ENCODE data around the gene TRAP1.
A peak's percentile ranks its signal among the peaks of the same experiment; 100 is the strongest.

Gene TRAP1

GRCh38 chr16:3640632-3641501 lies 76.5 kb downstream of the TRAP1 start:
- H4K8ac ChIP-seq (ENCODE audit: low read depth, low read length) = no peak overlapping the region
- no peak overlapping the region for H3K56ac ChIP-seq (ENCODE audit: low read length)
- H3K4me3 ChIP-seq (ENCODE audit: low read length) = no peak overlapping the region
- no peaks in the 10 kb centered on the region for H3K79me2 ChIP-seq (ENCODE audit: control insufficient read depth, insufficient read depth, low read length)
- no peak overlapping the region for H3K9ac ChIP-seq (ENCODE audit: low read length)
- DNase-seq = no peak
- H2BK15ac ChIP-seq (replicated peaks; ENCODE audit: low read depth) = no peak overlapping the region
- no peak overlapping the region for H2BK120ac ChIP-seq (ENCODE audit: low read depth, low read length)
- H3K27me3 ChIP-seq (ENCODE audit: insufficient read depth, low read length, poor library complexity) = no peaks in the 10 kb centered on the region
- H3K23ac ChIP-seq (ENCODE audit: low read length) = no peak overlapping the region
- WGBS (ENCODE audit: extremely low coverage, insufficient coverage, low lambda C conversion rate) = no CpG with 5 or more reads among the region's 17 CpGs
- no peak overlapping the region for H3K4me2 ChIP-seq (ENCODE audit: low read length)
- H3K18ac ChIP-seq (ENCODE audit: low read length) = no peak overlapping the region
- H3K4me1 ChIP-seq (ENCODE audit: control insufficient read depth, low read depth, low read length) = peaks cover 13% of the 10 kb centered on the region
- H3K36me3 ChIP-seq (ENCODE audit: control insufficient read depth, insufficient read depth, low read length) = no peaks in the 10 kb centered on the region
- H2AK5ac ChIP-seq (ENCODE audit: low read length) = no peak overlapping the region
- H2BK5ac ChIP-seq (ENCODE audit: low read length) = no peak overlapping the region
- peaks cover 2% of the 10 kb centered on the region for H3K79me1 ChIP-seq (ENCODE audit: low read length)
- no peak overlapping the region for H3K4ac ChIP-seq (ENCODE audit: low read depth, low read length)
- H3K27ac ChIP-seq (ENCODE audit: low read depth, low read length) = no peak overlapping the region
- no peak overlapping the region for H4K5ac ChIP-seq (ENCODE audit: low read length)

GRCh38 chr16:3640207-3640606 lies 77.1 kb downstream of the TRAP1 start:
- no peaks in the 10 kb centered on the region for H3K36me3 ChIP-seq (ENCODE audit: control insufficient read depth, insufficient read depth, low read length)
- no peak overlapping the region for H3K27ac ChIP-seq (ENCODE audit: low read depth, low read length)
- no peak overlapping the region for H3K4ac ChIP-seq (ENCODE audit: low read depth, low read length)
- no peak overlapping the region for H4K5ac ChIP-seq (ENCODE audit: low read length)
- H2BK15ac ChIP-seq (replicated peaks; ENCODE audit: low read depth) = no peak overlapping the region
- no peak overlapping the region for H2BK120ac ChIP-seq (ENCODE audit: low read depth, low read length)
- H3K79me1 ChIP-seq (ENCODE audit: low read length) = peaks cover 2% of the 10 kb centered on the region
- H3K18ac ChIP-seq (ENCODE audit: low read length) = no peak overlapping the region
- no peak overlapping the region for H3K56ac ChIP-seq (ENCODE audit: low read length)
- no peak overlapping the region for H2AK5ac ChIP-seq (ENCODE audit: low read length)
- no peaks in the 10 kb centered on the region for H3K79me2 ChIP-seq (ENCODE audit: control insufficient read depth, insufficient read depth, low read length)
- no peak overlapping the region for H3K4me3 ChIP-seq (ENCODE audit: low read length)
- H2BK5ac ChIP-seq (ENCODE audit: low read length) = no peak overlapping the region
- DNase-seq = no peak
- H3K9ac ChIP-seq (ENCODE audit: low read length) = no peak overlapping the region
- H3K4me2 ChIP-seq (ENCODE audit: low read length) = no peak overlapping the region
- peaks cover 10% of the 10 kb centered on the region for H3K4me1 ChIP-seq (ENCODE audit: control insufficient read depth, low read depth, low read length)
- no peak overlapping the region for H3K23ac ChIP-seq (ENCODE audit: low read length)
- WGBS (ENCODE audit: extremely low coverage, insufficient coverage, low lambda C conversion rate) = no CpG with 5 or more reads among the region's 3 CpGs
- no peaks in the 10 kb centered on the region for H3K27me3 ChIP-seq (ENCODE audit: insufficient read depth, low read length, poor library complexity)
- H4K8ac ChIP-seq (ENCODE audit: low read depth, low read length) = no peak overlapping the region

- no peak overlapping the region for H3K23ac ChIP-seq (ENCODE audit: low read length)
- H3K36me3 ChIP-seq (ENCODE audit: control insufficient read depth, insufficient read depth, low read length) = no peaks in the 10 kb centered on the region
- no peak overlapping the region for H3K18ac ChIP-seq (ENCODE audit: low read length)
- no peak overlapping the region for H3K56ac ChIP-seq (ENCODE audit: low read length)
- no peak overlapping the region for H2BK15ac ChIP-seq (replicated peaks; ENCODE audit: low read depth)
- H3K9ac ChIP-seq (ENCODE audit: low read length) = no peak overlapping the region
- WGBS (ENCODE audit: extremely low coverage, insufficient coverage, low lambda C conversion rate) = no CpG with 5 or more reads among the region's 13 CpGs
- no peak for DNase-seq
- no peak overlapping the region for H2BK5ac ChIP-seq (ENCODE audit: low read length)
- H3K4me3 ChIP-seq (ENCODE audit: low read length) = no peak overlapping the region
- no peak overlapping the region for H3K4ac ChIP-seq (ENCODE audit: low read depth, low read length)
- H2AK5ac ChIP-seq (ENCODE audit: low read length) = no peak overlapping the region
- H3K27me3 ChIP-seq (ENCODE audit: insufficient read depth, low read length, poor library complexity) = no peaks in the 10 kb centered on the region
- no peak overlapping the region for H4K5ac ChIP-seq (ENCODE audit: low read length)
- H3K27ac ChIP-seq (ENCODE audit: low read depth, low read length) = no peak overlapping the region
- no peak overlapping the region for H4K8ac ChIP-seq (ENCODE audit: low read depth, low read length)
- H3K4me1 ChIP-seq (ENCODE audit: control insufficient read depth, low read depth, low read length) = peaks cover 8% of the 10 kb centered on the region
- no peak overlapping the region for H2BK120ac ChIP-seq (ENCODE audit: low read depth, low read length)
- H3K79me2 ChIP-seq (ENCODE audit: control insufficient read depth, insufficient read depth, low read length) = no peaks in the 10 kb centered on the region
- peaks cover 2% of the 10 kb centered on the region for H3K79me1 ChIP-seq (ENCODE audit: low read length)
- H3K4me2 ChIP-seq (ENCODE audit: low read length) = no peak overlapping the region
These were observed 78.2 kb downstream of the TRAP1 start for GRCh38 chr16:3638916-3639644.

GRCh38 chr16:3637371-3637923 lies 79.9 kb downstream of the TRAP1 start:
- DNase-seq = peak; percentile 73
- no peaks in the 10 kb centered on the region for H3K27me3 ChIP-seq (ENCODE audit: insufficient read depth, low read length, poor library complexity)
- peak overlapping the region; percentile 52 for H3K27ac ChIP-seq (ENCODE audit: low read depth, low read length)
- H3K36me3 ChIP-seq (ENCODE audit: control insufficient read depth, insufficient read depth, low read length) = no peaks in the 10 kb centered on the region
- peak overlapping the region; percentile 70 for H3K56ac ChIP-seq (ENCODE audit: low read length)
- no peak overlapping the region for H3K4me2 ChIP-seq (ENCODE audit: low read length)
- H3K23ac ChIP-seq (ENCODE audit: low read length) = no peak overlapping the region
- H3K4ac ChIP-seq (ENCODE audit: low read depth, low read length) = no peak overlapping the region
- no peaks in the 10 kb centered on the region for H3K79me2 ChIP-seq (ENCODE audit: control insufficient read depth, insufficient read depth, low read length)
- H3K18ac ChIP-seq (ENCODE audit: low read length) = peak overlapping the region; percentile 25
- H2BK120ac ChIP-seq (ENCODE audit: low read depth, low read length) = no peak overlapping the region
- H2AK5ac ChIP-seq (ENCODE audit: low read length) = no peak overlapping the region
- no peak overlapping the region for H4K5ac ChIP-seq (ENCODE audit: low read length)
- peak overlapping the region; percentile 45 for H3K9ac ChIP-seq (ENCODE audit: low read length)
- H3K4me1 ChIP-seq (ENCODE audit: control insufficient read depth, low read depth, low read length) = peaks cover 7% of the 10 kb centered on the region
- no peak overlapping the region for H3K4me3 ChIP-seq (ENCODE audit: low read length)
- peak overlapping the region; percentile 91 for H4K8ac ChIP-seq (ENCODE audit: low read depth, low read length)
- H2BK5ac ChIP-seq (ENCODE audit: low read length) = peak overlapping the region; percentile 26
- no peak overlapping the region for H2BK15ac ChIP-seq (replicated peaks; ENCODE audit: low read depth)
- no CpG with 5 or more reads among the region's 3 CpGs for whole genome bisulfite sequencing (ENCODE audit: extremely low coverage, insufficient coverage, low lambda C conversion rate)
- peaks cover 2% of the 10 kb centered on the region for H3K79me1 ChIP-seq (ENCODE audit: low read length)

GRCh38 chr16:3625911-3626732 lies 91.2 kb downstream of the TRAP1 start:
- no CpG with 5 or more reads among the region's 4 CpGs for WGBS (ENCODE audit: extremely low coverage, insufficient coverage, low lambda C conversion rate)
- Histone ChIP-seq H3K4me2 (ENCODE audit: low read length) (no peak overlapping the region), H3K4me1 (ENCODE audit: control insufficient read depth, low read depth, low read length) (no peaks in the 10 kb centered on the region), H3K4ac (ENCODE audit: low read depth, low read length) (no peak overlapping the region), H3K27ac (ENCODE audit: low read depth, low read length) (no peak overlapping the region), H3K27me3 (ENCODE audit: insufficient read depth, low read length, poor library complexity) (no peaks in the 10 kb centered on the region), H3K4me3 (ENCODE audit: low read length) (no peak overlapping the region), H3K79me2 (ENCODE audit: control insufficient read depth, insufficient read depth, low read length) (no peaks in the 10 kb centered on the region), H2BK5ac (ENCODE audit: low read length) (no peak overlapping the region), H3K18ac (ENCODE audit: low read length) (no peak overlapping the region), H2BK120ac (ENCODE audit: low read depth, low read length) (no peak overlapping the region), H3K79me1 (ENCODE audit: low read length) (no peaks in the 10 kb centered on the region), H3K36me3 (ENCODE audit: control insufficient read depth, insufficient read depth, low read length) (no peaks in the 10 kb centered on the region), H3K23ac (ENCODE audit: low read length) (no peak overlapping the region), H3K9ac (ENCODE audit: low read length) (no peak overlapping the region), H2BK15ac (replicated peaks; ENCODE audit: low read depth) (no peak overlapping the region), H4K8ac (ENCODE audit: low read depth, low read length) (no peak overlapping the region), H3K56ac (ENCODE audit: low read length) (no peak overlapping the region), H2AK5ac (ENCODE audit: low read length) (no peak overlapping the region), H4K5ac (ENCODE audit: low read length) (no peak overlapping the region)
- DNase-seq = no peak
